H1 (cell line): ENCODE results near the gene LIMS1. TPM values are rescaled to one million over a fixed set of nuclear protein-coding genes. Genes with fewer than 3 reads are reported as not detected.

ENCODE experiments used
- CTCF ChIA-PET: fragments of 300-600 bp; sonication (Branson Sonifier 250); formaldehyde crosslinking; loops from one replicate; lab custom pipeline; 2021; ENCODE audit not compliant: partially characterized antibody; lab: Charles Lee
- POLR2A ChIA-PET: fragments of 300-600 bp; sonication (Branson Sonifier 250); formaldehyde crosslinking; loops from one replicate; lab custom pipeline; 2021; ENCODE audit warnings: inconsistent platforms; ENCODE audit not compliant: partially characterized antibody; lab: Charles Lee
- DNase-seq, 2 experiments: peaks; one replicate each; pipeline versions ENCODE4 v3.0.0 to v3.0.0-alpha.2; 2010 to 2022; ENCODE audit warnings: low spot score in 2 of 2, low read depth in 1 of 2, mixed read lengths in 1 of 2
- FAIRE-seq: peaks from 2 replicates; lab custom pipeline; 2011; peaks lifted over from hg19 to GRCh38; lab: Jason Lieb, UNC
- H2AFZ ChIP-seq: 2 replicates; pipeline ENCODE4 v1.8.1; 2012; ENCODE audit warnings: low read length, inconsistent platforms
- H2AK5ac ChIP-seq: 2 replicates; pipeline ENCODE4 v1.6.1; 2013; ENCODE audit warnings: low read depth, low read length
- H2BK120ac ChIP-seq: replicated peaks from 2 replicates; pipeline ENCODE3; 2013; ENCODE audit warnings: low read depth, low read length, inconsistent platforms
- H2BK12ac ChIP-seq: 2 replicates; pipeline ENCODE4 v1.6.1; 2013; ENCODE audit warnings: low read depth, low read length
- H2BK15ac ChIP-seq: 2 replicates; pipeline ENCODE4 v1.6.1; 2013; ENCODE audit warnings: low read length
- H2BK20ac ChIP-seq: 2 replicates; pipeline ENCODE4 v1.6.1; 2013; ENCODE audit warnings: low read length
- H2BK5ac ChIP-seq: 2 replicates; pipeline ENCODE4 v1.6.1; 2013; ENCODE audit warnings: low read depth, low read length
- H3K14ac ChIP-seq: 2 replicates; pipeline ENCODE4 v1.6.1; 2013; ENCODE audit warnings: inconsistent platforms; ENCODE audit not compliant: insufficient read length
- H3K18ac ChIP-seq: 2 replicates; pipeline ENCODE4 v1.6.1; 2013; ENCODE audit warnings: low read length; ENCODE audit errors: extremely low read depth
- H3K23ac ChIP-seq: 2 replicates; pipeline ENCODE4 v1.6.1; 2013; ENCODE audit warnings: inconsistent platforms; ENCODE audit not compliant: insufficient read length
- H3K23me2 ChIP-seq: 2 replicates; pipeline ENCODE4 v1.6.1; 2013; ENCODE audit warnings: low read depth, low read length
- H3K27ac ChIP-seq: 2 replicates; pipeline ENCODE4 v1.6.1; 2011; ENCODE audit warnings: low read depth, low read length, inconsistent platforms
- H3K27me3 ChIP-seq, 4 experiments: replicated peaks in 1 of 4; 1 replicate in 1 of 4; 2 replicates in 3 of 4; pipeline versions ENCODE4 v1.6.1 to v1.8.1; 2011 to 2013; ENCODE audit warnings: low read length in 3 of 4, mild to moderate bottlenecking in 3 of 4, inconsistent platforms in 2 of 4, mixed read lengths in 2 of 4, moderate library complexity in 1 of 4; ENCODE audit not compliant: control insufficient read depth in 3 of 4, insufficient read depth in 3 of 4; ENCODE audit errors: extremely low read depth in 1 of 4
- H3K36me3 ChIP-seq, 4 experiments: 2 replicates each; pipeline versions ENCODE4 v1.6.1 to v1.8.1; 2011 to 2013; ENCODE audit warnings: mild to moderate bottlenecking in 4 of 4, low read length in 3 of 4, moderate library complexity in 2 of 4, control low read depth in 1 of 4, inconsistent platforms in 1 of 4; ENCODE audit not compliant: insufficient read depth in 4 of 4, control insufficient read depth in 2 of 4
- H3K4ac ChIP-seq: replicated peaks from 2 replicates; pipeline ENCODE3; 2013; ENCODE audit warnings: low read length, low read depth, mixed read lengths, inconsistent platforms; ENCODE audit not compliant: insufficient read length
- H3K4me1 ChIP-seq, 4 experiments: replicated peaks in 1 of 4; 1 replicate in 1 of 4; 2 replicates in 3 of 4; pipeline versions ENCODE4 v1.6.1 to v1.8.1; 2011 to 2013; ENCODE audit warnings: low read length in 3 of 4, inconsistent platforms in 2 of 4, mixed read lengths in 1 of 4; ENCODE audit not compliant: insufficient read depth in 4 of 4, control insufficient read depth in 3 of 4
- H3K4me2 ChIP-seq, 2 experiments: 2 replicates each; pipeline versions ENCODE4 v1.6.1 to v1.8.1; 2011 to 2013; ENCODE audit warnings: low read depth in 2 of 2, low read length in 2 of 2, control low read depth in 1 of 2, inconsistent platforms in 1 of 2, mild to moderate bottlenecking in 1 of 2; ENCODE audit not compliant: insufficient read depth in 1 of 2
- H3K4me3 ChIP-seq, 4 experiments: fragments of 200-600, 300-600 bp in 1 of 4; sonication (generic), shearing (Covaris generic), sonication (Bioruptor Twin) in 1 of 4; 2 replicates each; pipeline versions ENCODE4 v1.5.1 to v1.8.1; 2011 to 2016; ENCODE audit warnings: low read length in 4 of 4, low read depth in 3 of 4, control low read depth in 2 of 4, inconsistent platforms in 2 of 4, mild to moderate bottlenecking in 2 of 4, mixed read lengths in 1 of 4, moderate library complexity in 1 of 4; ENCODE audit not compliant: insufficient read depth in 2 of 4; ENCODE audit errors: extremely low read depth in 1 of 4
- H3K56ac ChIP-seq: replicated peaks from 2 replicates; pipeline ENCODE3; 2013; ENCODE audit warnings: low read depth, mild to moderate bottlenecking, mixed read lengths, low read length, inconsistent platforms; ENCODE audit not compliant: insufficient read length
- H3K79me1 ChIP-seq: 2 replicates; pipeline ENCODE4 v1.6.1; 2013; ENCODE audit warnings: low read depth, low read length, control low read depth
- H3K79me2 ChIP-seq, 2 experiments: 2 replicates each; pipeline versions ENCODE4 v1.6.1 to v1.8.1; 2012 to 2013; ENCODE audit warnings: low read length in 2 of 2, mild to moderate bottlenecking in 2 of 2, inconsistent platforms in 1 of 2; ENCODE audit not compliant: insufficient read depth in 2 of 2, control insufficient read depth in 1 of 2
- H3K9ac ChIP-seq, 4 experiments: replicated peaks in 1 of 4; 1 replicate in 1 of 4; 2 replicates in 3 of 4; pipeline versions ENCODE4 v1.6.1 to v1.8.1; 2011 to 2013; ENCODE audit warnings: low read depth in 3 of 4, low read length in 3 of 4, control low read depth in 2 of 4, mild to moderate bottlenecking in 2 of 4, moderate library complexity in 2 of 4, inconsistent platforms in 1 of 4; ENCODE audit errors: extremely low read depth in 1 of 4
- H3K9me3 ChIP-seq, 2 experiments: 2 replicates each; pipeline versions ENCODE4 v1.6.1 to v1.8.1; 2012 to 2013; ENCODE audit warnings: mild to moderate bottlenecking in 2 of 2, moderate library complexity in 2 of 2, control low read depth in 1 of 2, inconsistent platforms in 1 of 2, low read depth in 1 of 2, low read length in 1 of 2, mixed read lengths in 1 of 2; ENCODE audit not compliant: insufficient read depth in 2 of 2
- H4K20me1 ChIP-seq, 2 experiments: replicated peaks in 1 of 2; 2 replicates each; pipeline versions ENCODE3 to v1.8.1; 2011 to 2013; ENCODE audit warnings: inconsistent platforms in 2 of 2, low read length in 2 of 2, mild to moderate bottlenecking in 1 of 2; ENCODE audit not compliant: insufficient read depth in 2 of 2, control insufficient read depth in 1 of 2
- H4K5ac ChIP-seq: 2 replicates; pipeline ENCODE4 v1.6.1; 2013; ENCODE audit warnings: low read length, low read depth, mixed read lengths, inconsistent platforms; ENCODE audit not compliant: insufficient read length
- H4K8ac ChIP-seq: 2 replicates; pipeline ENCODE4 v1.8.0; 2013; ENCODE audit warnings: mild to moderate bottlenecking, moderate library complexity, low read length, inconsistent platforms; ENCODE audit not compliant: insufficient read depth; ENCODE audit errors: extremely low read depth
- H4K91ac ChIP-seq: replicated peaks from 2 replicates; pipeline ENCODE3; 2013; ENCODE audit warnings: low read length, mixed read lengths, inconsistent platforms; ENCODE audit not compliant: insufficient read length
- CBX8 ChIP-seq: fragments of 300-800, 300-1000 bp; sonication (generic); IDR thresholded peaks from 2 replicates; pipeline ENCODE4 v1.7.1; 2016; ENCODE audit warnings: low read depth, low read length, borderline replicate concordance
- JUN ChIP-seq: IDR thresholded peaks from 2 replicates; pipeline ENCODE4 v1.6.1; 2011; ENCODE audit warnings: low read depth, mild to moderate bottlenecking, improper control_type of control experiment, low read length
- POU5F1 ChIP-seq: IDR thresholded peaks from 2 replicates; pipeline ENCODE4 v1.6.1; 2011; ENCODE audit warnings: low read depth, mild to moderate bottlenecking, low read length, moderate library complexity
- WGBS, 2 experiments: shearing (Covaris generic) in 1 of 2; methylation state at CpG; one replicate each; pipeline versions ENCODE4 v1.1.6 to v1.1.7; 2013 to 2015; ENCODE audit warnings: low lambda C conversion rate in 2 of 2, mixed read lengths in 2 of 2, inconsistent platforms in 1 of 2, low coverage in 1 of 2, missing lambda C conversion rate in 1 of 2; ENCODE audit not compliant: insufficient replicate concordance in 2 of 2, insufficient coverage in 1 of 2, insufficient read length in 1 of 2; ENCODE audit errors: extremely low coverage in 1 of 2, missing lambda C conversion rate in 1 of 2; 5-methylcytosine and 5-hydroxymethylcytosine counted together
- polyA plus RNA-seq, 7 experiments: library from polyadenylated mRNA; depleted of rRNA in 3 of 7; stranded (reverse) in 5 of 7; unstranded in 2 of 7; fragments of >200 nt in 5 of 7; fragments of 200-250 nt in 2 of 7; gene quantifications; 1 replicate in 5 of 7; 2 replicates in 1 of 7; 4 replicates in 1 of 7; pipeline versions ENCODE4 v1.2.1 to v1.2.3, GENCODE V29; 2011 to 2013; ENCODE audit warnings: missing spikeins in 2 of 7, mixed read lengths in 2 of 7
- total RNA-seq: library from RNA; stranded (reverse); fragmentation: NEBNext Ultra II Directional; extraction: Animal tissue kit (Norgen Biotek cat#: 25700); gene quantifications from 2 replicates; pipeline ENCODE4 v1.2.1, GENCODE V29; 2021

Gene LIMS1
- total and polyA plus RNA-seq, 2 of the 8 experiments (the other 6 are each of a cell fraction or from before 2014, with no cell fraction given) = 24.1 to 36.7 TPM

DNA sequence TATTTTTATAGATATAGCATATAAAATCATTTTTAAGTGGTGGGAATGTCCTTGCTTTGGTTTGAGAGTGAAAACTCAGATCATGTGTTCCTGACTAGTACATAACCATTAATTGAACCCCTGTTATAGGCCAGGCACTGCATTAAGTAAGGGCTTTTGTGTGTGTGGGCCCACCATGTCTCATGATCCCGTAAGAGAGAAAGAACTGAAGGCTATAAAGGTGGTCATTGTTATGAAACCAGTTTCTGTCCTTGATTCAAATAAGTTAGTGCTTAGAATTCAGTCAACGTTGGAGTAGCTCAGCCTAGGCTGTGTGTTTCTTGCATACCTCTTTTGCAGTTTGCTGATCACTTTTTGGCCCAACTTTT lies 91.5 kb downstream of the LIMS1 start:
- Histone ChIP-seq H2AK5ac (no peak overlapping the region), H3K9me3 (no peaks in the 10 kb centered on the region), H3K36me3 (no peaks in the 10 kb centered on the region), H2BK120ac (no peak overlapping the region), H4K5ac (no peak overlapping the region), H4K20me1 (no peaks in the 10 kb centered on the region), H3K4me2 (no peak overlapping the region), H3K27me3 (no peaks in the 10 kb centered on the region), H3K27ac (no peak overlapping the region), H2BK20ac (no peak overlapping the region), H3K4ac (no peak overlapping the region), H3K56ac (no peak overlapping the region), H2BK15ac (no peak overlapping the region), H3K23ac (no peak overlapping the region), H3K18ac (no peak overlapping the region), H3K23me2 (peaks cover 3% of the 10 kb centered on the region; the same call in 1 of the 2 replicates), H3K79me2 (peaks cover 0 to 11% of the 10 kb centered on the region in 2 experiments; a peak in 1 of 4 replicates), H3K9ac (no peak overlapping the region), H2BK5ac (no peak overlapping the region), H2BK12ac (no peak overlapping the region), H3K4me3 (no peak overlapping the region), H3K14ac (no peak overlapping the region), H2AFZ (no peak overlapping the region), H4K8ac (no peak overlapping the region), H4K91ac (no peak overlapping the region), H3K79me1 (no peaks in the 10 kb centered on the region; the same call in 1 of the 2 replicates), H3K4me1 (peaks cover 0 to 11% (median 7%) of the 10 kb centered on the region in 4 experiments; a peak in 5 of 7 replicates)
- ChIA-PET CTCF (interaction anchor here (0.8 to 10.4 kb wide), 5 partner anchors 10 to 19 kb away, joined by 3 to 167 read pairs (median 6); no protein-coding TSS in a partner anchor), POLR2A (interaction anchor here (0.7 to 1.1 kb wide), 2 partner anchors 17 to 160 kb away, joined by 3 read pairs; partner anchors contain the start of gene CCDC138)
- DNase-seq (no peak), FAIRE-seq (no peak)
- WGBS, 2 experiments = 73% methylated on average over 2 of the region's 2 CpGs; no CpG with 5 or more reads in 1 of the 2 experiments
- TF ChIP-seq POU5F1 (no peak), JUN (no peak), CBX8 (no peak)
